Chondrocyte (in vitro differentiated cells): ENCODE results near the gene LCE5A. TPM values are rescaled to one million over a fixed set of nuclear protein-coding genes. Genes with fewer than 3 reads are reported as not detected.
A peak's percentile ranks its signal among the peaks of the same experiment; 100 is the strongest.

Source experiments
- DNase-seq: peaks from one replicate; pipeline ENCODE4 v3.0.0; 2021; ENCODE audit warnings: mixed read lengths, low spot score
- H3K27ac Mint-ChIP-seq: one replicate; pipeline ENCODE4 v1.8.0; 2021; ENCODE audit warnings: mild to moderate bottlenecking, moderate library complexity, mixed read lengths; ENCODE audit not compliant: unreplicated experiment
- H3K27me3 Mint-ChIP-seq: 2 replicates; pipeline ENCODE4 v1.8.0; 2021; ENCODE audit warnings: low read depth, mixed read lengths
- H3K36me3 Mint-ChIP-seq: 2 replicates; pipeline ENCODE4 v1.8.0; 2021; ENCODE audit warnings: low read depth, mixed read lengths
- H3K4me1 Mint-ChIP-seq: 2 replicates; pipeline ENCODE4 v1.8.0; 2021; ENCODE audit warnings: low read depth, mild to moderate bottlenecking, mixed read lengths
- H3K4me3 Mint-ChIP-seq: one replicate; pipeline ENCODE4 v1.8.0; 2021; ENCODE audit warnings: mild to moderate bottlenecking, moderate library complexity, mixed read lengths; ENCODE audit not compliant: unreplicated experiment
- H3K9me3 Mint-ChIP-seq: 2 replicates; pipeline ENCODE4 v1.8.0; 2021; ENCODE audit warnings: low read depth, mixed read lengths
- total RNA-seq: library from RNA; stranded (reverse); gene quantifications from 3 replicates; pipeline ENCODE4 v1.2.1, GENCODE V29; 2021
- TF ChIP-seq, protein P1 (sequence below): fragments of 200-600 bp; sonication (generic); IDR thresholded peaks from 2 replicates; pipeline ENCODE4 v1.5.0; 2021; ENCODE audit warnings: antibody characterized with exemption, mild to moderate bottlenecking, moderate library complexity

Gene LCE5A
- total RNA-seq, 1 donor from 2014 or later: not detected

- Mint-ChIP-seq H3K4me3 (no peak overlapping the region), H3K27ac (no peak overlapping the region), H3K4me1 (no peaks in the 10 kb centered on the region), H3K9me3 (peaks cover 34% of the 10 kb centered on the region), H3K36me3 (no peaks in the 10 kb centered on the region), H3K27me3 (no peaks in the 10 kb centered on the region)
- TF ChIP-seq, protein P1, sequence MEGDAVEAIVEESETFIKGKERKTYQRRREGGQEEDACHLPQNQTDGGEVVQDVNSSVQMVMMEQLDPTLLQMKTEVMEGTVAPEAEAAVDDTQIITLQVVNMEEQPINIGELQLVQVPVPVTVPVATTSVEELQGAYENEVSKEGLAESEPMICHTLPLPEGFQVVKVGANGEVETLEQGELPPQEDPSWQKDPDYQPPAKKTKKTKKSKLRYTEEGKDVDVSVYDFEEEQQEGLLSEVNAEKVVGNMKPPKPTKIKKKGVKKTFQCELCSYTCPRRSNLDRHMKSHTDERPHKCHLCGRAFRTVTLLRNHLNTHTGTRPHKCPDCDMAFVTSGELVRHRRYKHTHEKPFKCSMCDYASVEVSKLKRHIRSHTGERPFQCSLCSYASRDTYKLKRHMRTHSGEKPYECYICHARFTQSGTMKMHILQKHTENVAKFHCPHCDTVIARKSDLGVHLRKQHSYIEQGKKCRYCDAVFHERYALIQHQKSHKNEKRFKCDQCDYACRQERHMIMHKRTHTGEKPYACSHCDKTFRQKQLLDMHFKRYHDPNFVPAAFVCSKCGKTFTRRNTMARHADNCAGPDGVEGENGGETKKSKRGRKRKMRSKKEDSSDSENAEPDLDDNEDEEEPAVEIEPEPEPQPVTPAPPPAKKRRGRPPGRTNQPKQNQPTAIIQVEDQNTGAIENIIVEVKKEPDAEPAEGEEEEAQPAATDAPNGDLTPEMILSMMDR: peak; percentile 31
- no peak for DNase-seq
These were observed 22.8 kb downstream of the LCE5A start for GRCh38 chr1:152533327-152533938.

DNA sequence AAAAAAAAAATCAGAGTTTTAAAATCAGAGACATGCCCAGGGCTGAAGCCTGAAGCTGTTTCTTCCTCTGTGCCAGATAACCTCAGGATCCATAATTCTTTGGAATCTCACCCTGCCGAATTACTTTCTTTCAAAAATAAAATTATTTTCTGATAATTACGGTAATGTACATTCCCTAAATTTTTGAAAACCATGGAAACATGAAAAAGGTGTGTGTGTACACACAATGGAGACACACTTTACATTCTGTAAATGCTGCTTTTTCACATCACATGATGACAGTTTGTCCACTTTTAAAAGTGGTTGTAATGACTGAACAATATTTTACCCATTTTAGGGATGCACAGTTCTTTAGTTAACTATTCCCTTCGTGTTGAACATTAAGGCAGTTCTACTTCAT is 25.2 kb downstream of the LCE5A start:
- no peak for DNase-seq
- Mint-ChIP-seq H3K4me3 (no peak overlapping the region), H3K27me3 (no peaks in the 10 kb centered on the region), H3K36me3 (no peaks in the 10 kb centered on the region), H3K4me1 (no peaks in the 10 kb centered on the region), H3K27ac (no peak overlapping the region), H3K9me3 (peaks cover 21% of the 10 kb centered on the region)
- TF ChIP-seq, protein P1: no peak

DNA sequence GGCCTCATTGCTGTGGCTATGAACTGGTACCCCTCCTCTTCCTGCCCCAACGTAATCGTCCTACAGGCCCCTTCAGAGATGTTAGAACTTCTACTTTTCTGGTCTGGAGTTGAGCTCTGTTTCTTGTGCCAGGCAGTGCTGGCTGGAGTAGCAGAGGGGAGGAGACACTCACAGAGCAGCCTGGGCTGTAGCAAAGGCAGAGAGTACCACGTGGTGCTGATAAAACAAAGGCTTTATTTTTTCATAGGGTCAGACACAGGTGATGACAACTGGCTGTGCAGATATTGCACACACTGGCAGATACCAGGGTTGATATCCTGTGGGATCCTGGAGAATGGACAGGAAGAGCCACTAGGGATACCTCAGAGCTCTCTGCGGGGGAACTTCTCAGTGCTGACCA is 26.9 kb downstream of the LCE5A start:
- H3K9me3 Mint-ChIP-seq: peaks cover 26% of the 10 kb centered on the region
- TF ChIP-seq, protein P1: no peak
- H3K4me1 Mint-ChIP-seq: no peaks in the 10 kb centered on the region
- no peaks in the 10 kb centered on the region for H3K27me3 Mint-ChIP-seq
- DNase-seq: no peak
- H3K4me3 Mint-ChIP-seq: no peak overlapping the region
- H3K36me3 Mint-ChIP-seq: no peaks in the 10 kb centered on the region
- H3K27ac Mint-ChIP-seq: no peak overlapping the region

GRCh38 chr1:152539901-152540300 is 29.3 kb downstream of the LCE5A start:
- H3K27ac Mint-ChIP-seq: no peak overlapping the region
- H3K4me3 Mint-ChIP-seq: no peak overlapping the region
- TF ChIP-seq, protein P1: no peak
- no peaks in the 10 kb centered on the region for H3K36me3 Mint-ChIP-seq
- peaks cover 41% of the 10 kb centered on the region for H3K9me3 Mint-ChIP-seq
- H3K4me1 Mint-ChIP-seq: no peaks in the 10 kb centered on the region
- DNase-seq: no peak
- H3K27me3 Mint-ChIP-seq: no peaks in the 10 kb centered on the region

DNA sequence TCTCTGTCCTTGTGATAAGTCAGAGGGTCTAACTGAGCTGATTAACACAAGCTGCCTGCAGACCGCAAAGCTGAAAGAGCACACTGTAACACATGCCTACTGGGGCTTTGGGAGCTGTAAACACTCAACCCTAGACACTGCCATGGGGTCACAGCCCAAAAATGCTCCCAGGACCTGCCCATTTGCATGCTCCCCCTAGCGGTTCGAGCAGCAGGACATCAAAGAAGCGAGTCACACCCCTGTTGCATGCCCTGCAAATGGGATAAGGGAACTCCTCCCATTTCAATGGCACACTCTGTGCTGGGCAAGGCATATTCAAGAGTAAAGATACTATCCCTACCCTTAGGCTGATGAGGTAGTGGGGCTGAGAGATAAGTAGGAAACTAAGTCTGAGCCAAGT is 33.2 kb downstream of the LCE5A start:
- no peak overlapping the region for H3K4me3 Mint-ChIP-seq
- H3K4me1 Mint-ChIP-seq: no peaks in the 10 kb centered on the region
- H3K9me3 Mint-ChIP-seq: peaks cover 43% of the 10 kb centered on the region
- no peak for DNase-seq
- TF ChIP-seq, protein P1: no peak
- no peaks in the 10 kb centered on the region for H3K27me3 Mint-ChIP-seq
- no peaks in the 10 kb centered on the region for H3K36me3 Mint-ChIP-seq
- H3K27ac Mint-ChIP-seq: no peak overlapping the region
